BLaER1 (cell line): ENCODE measurements around the gene COPA.

ENCODE experiments used
- H3K27ac ChIP-seq: shearing (Covaris generic); formaldehyde crosslinking; 2 replicates; pipeline ENCODE4 v1.8.1; 2022
- H3K27me3 ChIP-seq: shearing (Covaris generic); formaldehyde crosslinking; 2 replicates; pipeline ENCODE4 v1.8.1; 2022
- H3K36me3 ChIP-seq: shearing (Covaris generic); formaldehyde crosslinking; 2 replicates; pipeline ENCODE4 v1.8.1; 2022
- H3K4me1 ChIP-seq: shearing (Covaris generic); formaldehyde crosslinking; 2 replicates; pipeline ENCODE4 v1.8.1; 2022
- H3K4me2 ChIP-seq: shearing (Covaris generic); formaldehyde crosslinking; 2 replicates; pipeline ENCODE4 v1.8.1; 2022
- H3K4me3 ChIP-seq: shearing (Covaris generic); formaldehyde crosslinking; 2 replicates; pipeline ENCODE4 v1.8.1; 2022
- H3K9ac ChIP-seq: shearing (Covaris generic); formaldehyde crosslinking; 2 replicates; pipeline ENCODE4 v1.8.1; 2022
- H3K9me3 ChIP-seq: shearing (Covaris generic); formaldehyde crosslinking; 2 replicates; pipeline ENCODE4 v1.8.1; 2022
- H4K20me1 ChIP-seq: shearing (Covaris generic); formaldehyde crosslinking; 2 replicates; pipeline ENCODE4 v1.8.1; 2022
- Cebpa-rat ChIP-seq: shearing (Covaris generic); IDR thresholded peaks from 2 replicates; pipeline ENCODE4 v1.8.1; 2022

The COPA gene

GRCh38 chr1:160257411-160258015 lies 85.5 kb downstream of the COPA start:
- Histone ChIP-seq H3K27me3 (no peaks in the 10 kb centered on the region), H4K20me1 (peaks cover 52% of the 10 kb centered on the region), H3K27ac (no peak overlapping the region), H3K4me3 (no peak overlapping the region), H3K4me2 (no peak overlapping the region), H3K9ac (no peak overlapping the region), H3K9me3 (no peaks in the 10 kb centered on the region), H3K36me3 (peaks cover 53% of the 10 kb centered on the region), H3K4me1 (peaks cover 35% of the 10 kb centered on the region)
- TF ChIP-seq Cebpa-rat, result no peak

- H3K9me3 ChIP-seq, result no peaks in the 10 kb centered on the region
- H3K36me3 ChIP-seq, result peaks cover 55% of the 10 kb centered on the region
- H3K27ac ChIP-seq, result no peak overlapping the region
- H3K27me3 ChIP-seq, result no peaks in the 10 kb centered on the region
- peaks cover 35% of the 10 kb centered on the region for H3K4me1 ChIP-seq
- no peak overlapping the region for H3K4me2 ChIP-seq
- H3K9ac ChIP-seq, result no peak overlapping the region
- TF ChIP-seq Cebpa-rat, result no peak
- no peak overlapping the region for H3K4me3 ChIP-seq
- H4K20me1 ChIP-seq, result peaks cover 62% of the 10 kb centered on the region
Measured at GRCh38 chr1:160256396-160257046, 86.5 kb downstream of the COPA start.

- Histone ChIP-seq H3K4me2 (no peak overlapping the region), H3K9me3 (no peaks in the 10 kb centered on the region), H4K20me1 (peaks cover 69% of the 10 kb centered on the region), H3K4me1 (peaks cover 30% of the 10 kb centered on the region), H3K36me3 (peaks cover 62% of the 10 kb centered on the region), H3K27ac (no peak overlapping the region), H3K4me3 (no peak overlapping the region), H3K27me3 (no peaks in the 10 kb centered on the region), H3K9ac (no peak overlapping the region)
- TF ChIP-seq Cebpa-rat, result no peak
Measured at GRCh38 chr1:160255781-160256300, 87.2 kb downstream of the COPA start.

GRCh38 chr1:160251687-160252526 lies 91.1 kb downstream of the COPA start:
- Histone ChIP-seq H3K36me3 (peaks cover 60% of the 10 kb centered on the region), H3K4me1 (no peaks in the 10 kb centered on the region), H4K20me1 (peaks cover 90% of the 10 kb centered on the region), H3K4me2 (no peak overlapping the region), H3K4me3 (no peak overlapping the region), H3K9ac (no peak overlapping the region), H3K9me3 (no peaks in the 10 kb centered on the region), H3K27me3 (no peaks in the 10 kb centered on the region), H3K27ac (no peak overlapping the region)
- no peak; the same call in 1 of the 2 replicates for TF ChIP-seq Cebpa-rat

GRCh38 chr1:160251011-160251410 lies 92.0 kb downstream of the COPA start:
- H3K36me3 ChIP-seq, result peaks cover 65% of the 10 kb centered on the region
- no peak overlapping the region for H3K9ac ChIP-seq
- H3K4me3 ChIP-seq, result no peak overlapping the region
- no peaks in the 10 kb centered on the region for H3K4me1 ChIP-seq
- H4K20me1 ChIP-seq, result peaks cover 93% of the 10 kb centered on the region
- no peaks in the 10 kb centered on the region for H3K9me3 ChIP-seq
- no peak overlapping the region for H3K27ac ChIP-seq
- H3K27me3 ChIP-seq, result no peaks in the 10 kb centered on the region
- no peak for TF ChIP-seq Cebpa-rat
- no peak overlapping the region for H3K4me2 ChIP-seq

GRCh38 chr1:160247053-160247452 lies 96.0 kb downstream of the COPA start:
- H3K27ac ChIP-seq, result no peak overlapping the region
- no peak overlapping the region for H3K9ac ChIP-seq
- no peaks in the 10 kb centered on the region for H3K9me3 ChIP-seq
- H3K4me1 ChIP-seq, result no peaks in the 10 kb centered on the region
- H3K4me3 ChIP-seq, result no peak overlapping the region
- peaks cover 56% of the 10 kb centered on the region for H3K36me3 ChIP-seq
- no peaks in the 10 kb centered on the region for H3K27me3 ChIP-seq
- TF ChIP-seq Cebpa-rat, result no peak
- peaks cover 97% of the 10 kb centered on the region for H4K20me1 ChIP-seq
- no peak overlapping the region for H3K4me2 ChIP-seq

- H3K4me3 ChIP-seq, result no peak overlapping the region
- no peaks in the 10 kb centered on the region for H3K9me3 ChIP-seq
- H3K9ac ChIP-seq, result no peak overlapping the region
- H3K27me3 ChIP-seq, result no peaks in the 10 kb centered on the region
- H3K27ac ChIP-seq, result no peak overlapping the region
- H3K36me3 ChIP-seq, result peaks cover 61% of the 10 kb centered on the region
- no peaks in the 10 kb centered on the region for H3K4me1 ChIP-seq
- no peak overlapping the region for H3K4me2 ChIP-seq
- no peak for TF ChIP-seq Cebpa-rat
- H4K20me1 ChIP-seq, result peaks cover 97% of the 10 kb centered on the region
Measured at GRCh38 chr1:160245434-160245833, 97.6 kb downstream of the COPA start.

- H3K4me1 ChIP-seq, result no peaks in the 10 kb centered on the region
- TF ChIP-seq Cebpa-rat, result no peak
- H3K9ac ChIP-seq, result no peak overlapping the region
- H3K36me3 ChIP-seq, result peaks cover 65% of the 10 kb centered on the region
- H3K27ac ChIP-seq, result no peak overlapping the region
- no peaks in the 10 kb centered on the region for H3K27me3 ChIP-seq
- H3K4me2 ChIP-seq, result no peak overlapping the region
- peaks cover 99% of the 10 kb centered on the region for H4K20me1 ChIP-seq
- no peak overlapping the region for H3K4me3 ChIP-seq
- H3K9me3 ChIP-seq, result no peaks in the 10 kb centered on the region
Measured at GRCh38 chr1:160244209-160244608, 98.8 kb downstream of the COPA start.

- H3K4me3 ChIP-seq, result no peak overlapping the region
- TF ChIP-seq Cebpa-rat, result no peak
- H3K4me1 ChIP-seq, result no peaks in the 10 kb centered on the region
- no peak overlapping the region for H3K4me2 ChIP-seq
- no peaks in the 10 kb centered on the region for H3K9me3 ChIP-seq
- no peak overlapping the region for H3K9ac ChIP-seq
- H4K20me1 ChIP-seq, result peaks cover 98% of the 10 kb centered on the region
- no peaks in the 10 kb centered on the region for H3K27me3 ChIP-seq
- peaks cover 67% of the 10 kb centered on the region for H3K36me3 ChIP-seq
- H3K27ac ChIP-seq, result no peak overlapping the region
Measured at GRCh38 chr1:160243767-160244166, 99.3 kb downstream of the COPA start.
